Progenitor cell of endocrine pancreas (in vitro differentiated cells): ENCODE measurements around the gene ANKRD29. TPM values are rescaled to one million over a fixed set of nuclear protein-coding genes. Genes with fewer than 3 reads are reported as not detected.

ENCODE experiments used
- DNase-seq: peaks from one replicate; pipeline ENCODE4 v3.0.0; 2021; ENCODE audit warnings: low spot score; ENCODE audit not compliant: unreplicated experiment
- H3K27ac Mint-ChIP-seq: 2 replicates; pipeline ENCODE4 v1.8.0; 2021; ENCODE audit warnings: mild to moderate bottlenecking, moderate library complexity, mixed read lengths
- H3K27me3 Mint-ChIP-seq: 2 replicates; pipeline ENCODE4 v1.8.0; 2021; ENCODE audit warnings: mixed read lengths
- H3K36me3 Mint-ChIP-seq: 2 replicates; pipeline ENCODE4 v1.8.0; 2022; ENCODE audit warnings: mixed read lengths; ENCODE audit not compliant: insufficient read depth
- H3K4me1 Mint-ChIP-seq: 2 replicates; pipeline ENCODE4 v1.8.0; 2021; ENCODE audit warnings: low read depth, mixed read lengths
- H3K4me3 Mint-ChIP-seq: 2 replicates; pipeline ENCODE4 v1.8.0; 2021; ENCODE audit warnings: low read depth, mild to moderate bottlenecking, moderate library complexity, mixed read lengths
- H3K9me3 Mint-ChIP-seq: 2 replicates; pipeline ENCODE4 v1.8.0; 2021; ENCODE audit warnings: low read depth, mixed read lengths
- CTCF ChIP-seq: fragments of 200-600 bp; sonication (generic); IDR thresholded peaks from one replicate; pipeline ENCODE4 v1.5.0; 2021; ENCODE audit warnings: antibody characterized with exemption, mild to moderate bottlenecking; ENCODE audit not compliant: unreplicated experiment
- total RNA-seq: library from RNA; stranded (reverse); gene quantifications from 2 replicates; pipeline ENCODE4 v1.2.1, GENCODE V29; 2021

The ANKRD29 gene
- total RNA-seq, 1 donor from 2014 or later: 0.41 TPM

GRCh38 chr18:23553887-23554286 lies 108.8 kb downstream of the ANKRD29 start:
- no peaks in the 10 kb centered on the region for H3K4me1 Mint-ChIP-seq
- no peaks in the 10 kb centered on the region for H3K9me3 Mint-ChIP-seq
- no peaks in the 10 kb centered on the region for H3K27me3 Mint-ChIP-seq
- DNase-seq: no peak
- H3K27ac Mint-ChIP-seq: no peak overlapping the region
- H3K4me3 Mint-ChIP-seq: no peak overlapping the region
- peaks cover 30% of the 10 kb centered on the region for H3K36me3 Mint-ChIP-seq
- no peak for TF ChIP-seq CTCF

GRCh38 chr18:23552505-23552904 lies 110.2 kb downstream of the ANKRD29 start:
- H3K4me3 Mint-ChIP-seq: no peak overlapping the region

GRCh38 chr18:23551978-23552377 lies 110.7 kb downstream of the ANKRD29 start:
- DNase-seq: no peak
- peaks cover 26% of the 10 kb centered on the region for H3K36me3 Mint-ChIP-seq
- TF ChIP-seq CTCF: no peak
- H3K9me3 Mint-ChIP-seq: no peaks in the 10 kb centered on the region
- no peak overlapping the region for H3K27ac Mint-ChIP-seq
- H3K4me3 Mint-ChIP-seq: no peak overlapping the region
- no peaks in the 10 kb centered on the region for H3K4me1 Mint-ChIP-seq
- no peaks in the 10 kb centered on the region for H3K27me3 Mint-ChIP-seq

More at GRCh38 chr18:23552505-23552904, 110.2 kb downstream of the ANKRD29 start:
- Mint-ChIP-seq H3K36me3 (peaks cover 26% of the 10 kb centered on the region), H3K27ac (no peak overlapping the region), H3K4me1 (no peaks in the 10 kb centered on the region), H3K9me3 (no peaks in the 10 kb centered on the region), H3K27me3 (no peaks in the 10 kb centered on the region)
- DNase-seq: no peak
- no peak for TF ChIP-seq CTCF

- Mint-ChIP-seq H3K4me3 (no peak overlapping the region), H3K27me3 (no peaks in the 10 kb centered on the region), H3K27ac (no peak overlapping the region), H3K9me3 (no peaks in the 10 kb centered on the region), H3K36me3 (peaks cover 28% of the 10 kb centered on the region), H3K4me1 (no peaks in the 10 kb centered on the region)
- DNase-seq: no peak
- TF ChIP-seq CTCF: no peak
Observed at GRCh38 chr18:23550898-23551297, 111.8 kb downstream of the ANKRD29 start.

Other genes with a start within 250 kb of the ANKRD29 start
- gene RIOK3, start 209.6 kb downstream of the ANKRD29 start, total RNA-seq: 52.7 and 52.8 TPM in 2 replicates
- gene RMC1, start 159.4 kb downstream of the ANKRD29 start, total RNA-seq: 25.5 and 28.5 TPM in 2 replicates
- 35.1 and 36.0 TPM in 2 replicates for gene NPC1, start 76.4 kb downstream of the ANKRD29 start, total RNA-seq
- gene LAMA3, start 26.5 kb upstream of the ANKRD29 start, total RNA-seq: 0.84 and 1.2 TPM in 2 replicates